Measurements from ENCODE around the gene PAPPA.

PAPPA gene

GRCh38 chr9:116153765-116154333, at the start of gene PAPPA:
Gene PAPPA, plus strand, starts transcription at chr9:116153791. Its CDS starts 382 bp downstream, at chr9:116154173.
- DNase-seq (ENCODE audit: low read depth, low spot score) = peak; percentile 58

GRCh38 chr9:116103976-116104820, 49.4 kb upstream of the PAPPA start:
- DNase-seq (ENCODE audit: low read depth, low spot score) = peak; percentile 37

GRCh38 chr9:116112236-116112635, 41.4 kb upstream of the PAPPA start:
- DNase-seq (ENCODE audit: low read depth, low spot score) = no peak

- peak; percentile 82 for DNase-seq (ENCODE audit: low read depth, low spot score)
Measured at GRCh38 chr9:116115761-116116353, 37.7 kb upstream of the PAPPA start.

- no peak for DNase-seq (ENCODE audit: low read depth, low spot score)
Measured at GRCh38 chr9:116116393-116116792, 37.2 kb upstream of the PAPPA start.

GRCh38 chr9:116123171-116123570, 30.4 kb upstream of the PAPPA start:
- no peak for DNase-seq (ENCODE audit: low read depth, low spot score)

- no peak for DNase-seq (ENCODE audit: low read depth, low spot score)
Measured at GRCh38 chr9:116124472-116125040, 29.0 kb upstream of the PAPPA start.

GRCh38 chr9:116133163-116133562, 20.4 kb upstream of the PAPPA start:
- no peak for DNase-seq (ENCODE audit: low read depth, low spot score)

- no peak for DNase-seq (ENCODE audit: low read depth, low spot score)
Measured at GRCh38 chr9:116134975-116135374, 18.6 kb upstream of the PAPPA start.

GRCh38 chr9:116137010-116137409, 16.6 kb upstream of the PAPPA start:
- no peak for DNase-seq (ENCODE audit: low read depth, low spot score)

GRCh38 chr9:116137581-116137980, 16.0 kb upstream of the PAPPA start:
- no peak for DNase-seq (ENCODE audit: low read depth, low spot score)

GRCh38 chr9:116141864-116142561, 11.6 kb upstream of the PAPPA start:
- peak; percentile 35 for DNase-seq (ENCODE audit: low read depth, low spot score)

- no peak for DNase-seq (ENCODE audit: low read depth, low spot score)
Measured at GRCh38 chr9:116142706-116143492, 10.7 kb upstream of the PAPPA start.

- DNase-seq (ENCODE audit: low read depth, low spot score) = peak; percentile 56
Measured at GRCh38 chr9:116144038-116144437, 9.6 kb upstream of the PAPPA start.

- DNase-seq (ENCODE audit: low read depth, low spot score) = no peak
Measured at GRCh38 chr9:116144555-116144954, 9.0 kb upstream of the PAPPA start.

GRCh38 chr9:116145036-116145435, 8.6 kb upstream of the PAPPA start:
- DNase-seq (ENCODE audit: low read depth, low spot score) = no peak

- DNase-seq (ENCODE audit: low read depth, low spot score) = no peak
Measured at GRCh38 chr9:116147821-116148220, 5.8 kb upstream of the PAPPA start.

- peak; percentile 45 for DNase-seq (ENCODE audit: low read depth, low spot score)
Measured at GRCh38 chr9:116149844-116150243, 3.7 kb upstream of the PAPPA start.

GRCh38 chr9:116151199-116151598, 2.4 kb upstream of the PAPPA start:
- no peak for DNase-seq (ENCODE audit: low read depth, low spot score)

- peak; percentile 65 for DNase-seq (ENCODE audit: low read depth, low spot score)
Measured at GRCh38 chr9:116151966-116152381, 1.6 kb upstream of the PAPPA start.

- DNase-seq (ENCODE audit: low read depth, low spot score) = peak; percentile 55
Measured at GRCh38 chr9:116152390-116152789, 1.2 kb upstream of the PAPPA start.
